Muscle layer of colon (tissue), 2 donors: ENCODE measurements around the gene AHDC1.
"Not testable (repeated sequence)": the region's sequence is repeated elsewhere in the genome, so short reads cannot be mapped to it uniquely, and the experiment has no call there.

ENCODE experiments used
- H3K27ac ChIP-seq: one replicate; pipeline ENCODE4 v1.7.0; 2013; ENCODE audit warnings: low read depth, mild to moderate bottlenecking, low read length, moderate library complexity
- H3K27me3 ChIP-seq, 2 donors: one replicate each; pipeline ENCODE4 v1.7.0; 2013; ENCODE audit warnings: low read length in 2 of 2, mild to moderate bottlenecking in 2 of 2; ENCODE audit not compliant: insufficient read depth in 2 of 2, control insufficient read depth in 1 of 2
- H3K36me3 ChIP-seq: one replicate; pipeline ENCODE4 v1.7.0; 2013; ENCODE audit warnings: mild to moderate bottlenecking, low read length; ENCODE audit not compliant: insufficient read depth
- H3K4me1 ChIP-seq: one replicate; pipeline ENCODE4 v1.7.0; 2013; ENCODE audit warnings: mild to moderate bottlenecking, low read length; ENCODE audit not compliant: insufficient read depth
- H3K4me3 ChIP-seq, 2 donors: one replicate each; pipeline ENCODE4 v1.7.0; 2013; ENCODE audit warnings: low read length in 2 of 2, low read depth in 1 of 2, mild to moderate bottlenecking in 1 of 2, moderate library complexity in 1 of 2
- H3K9ac ChIP-seq: one replicate; pipeline ENCODE4 v1.7.0; 2013; ENCODE audit warnings: low read length
- H3K9me3 ChIP-seq: one replicate; pipeline ENCODE4 v1.7.0; 2013; ENCODE audit warnings: mild to moderate bottlenecking, low read length
- donor health status: abdominal sarcoma.
- donor health status: Adenocarcinoma of cecum.

Gene AHDC1

DNA sequence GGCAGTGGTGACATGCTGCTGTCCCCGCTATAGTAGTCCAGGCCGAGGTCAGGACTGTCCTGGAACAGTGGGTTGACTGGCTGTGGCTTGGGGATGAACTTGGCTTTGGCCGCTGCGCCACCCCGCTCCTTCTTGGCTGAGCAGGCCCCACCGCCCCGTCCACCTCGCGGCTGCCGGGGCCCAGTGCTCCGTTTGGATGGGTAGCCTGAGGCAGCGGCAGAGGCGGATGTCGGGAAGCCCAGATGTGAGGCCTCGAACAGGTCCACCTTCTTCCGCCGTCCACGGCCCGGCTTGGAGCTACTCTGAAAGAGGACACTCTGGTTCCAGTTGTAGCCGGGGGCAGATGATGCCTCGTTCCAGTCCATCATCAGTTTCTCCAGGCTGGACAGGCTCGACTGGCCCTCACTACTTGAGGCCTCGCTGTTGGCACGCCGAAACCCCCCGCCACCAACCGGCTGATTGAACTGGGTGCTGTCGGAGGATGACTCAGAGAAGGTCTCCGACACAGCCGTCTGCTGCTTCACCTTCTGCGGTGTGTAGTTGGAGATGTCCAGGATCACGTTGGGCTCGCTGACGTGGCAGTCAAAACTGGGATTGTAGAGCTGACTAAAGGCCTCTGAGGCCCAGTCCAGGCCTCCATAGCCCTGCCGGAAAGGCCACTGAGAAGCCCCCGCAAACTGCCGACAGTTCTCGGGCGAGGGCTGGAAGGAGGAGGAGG is 55.6 kb downstream of the AHDC1 start:
- no peaks in the 10 kb centered on the region for H3K9me3 ChIP-seq
- H3K9ac ChIP-seq, result no peak overlapping the region
- H3K36me3 ChIP-seq, result peaks cover 27% of the 10 kb centered on the region
- H3K27ac ChIP-seq, result no peak overlapping the region
- peaks cover 41% of the 10 kb centered on the region for H3K4me1 ChIP-seq
- H3K4me3 ChIP-seq, result no peak overlapping the region
- H3K27me3 ChIP-seq, result no peaks in the 10 kb centered on the region

DNA sequence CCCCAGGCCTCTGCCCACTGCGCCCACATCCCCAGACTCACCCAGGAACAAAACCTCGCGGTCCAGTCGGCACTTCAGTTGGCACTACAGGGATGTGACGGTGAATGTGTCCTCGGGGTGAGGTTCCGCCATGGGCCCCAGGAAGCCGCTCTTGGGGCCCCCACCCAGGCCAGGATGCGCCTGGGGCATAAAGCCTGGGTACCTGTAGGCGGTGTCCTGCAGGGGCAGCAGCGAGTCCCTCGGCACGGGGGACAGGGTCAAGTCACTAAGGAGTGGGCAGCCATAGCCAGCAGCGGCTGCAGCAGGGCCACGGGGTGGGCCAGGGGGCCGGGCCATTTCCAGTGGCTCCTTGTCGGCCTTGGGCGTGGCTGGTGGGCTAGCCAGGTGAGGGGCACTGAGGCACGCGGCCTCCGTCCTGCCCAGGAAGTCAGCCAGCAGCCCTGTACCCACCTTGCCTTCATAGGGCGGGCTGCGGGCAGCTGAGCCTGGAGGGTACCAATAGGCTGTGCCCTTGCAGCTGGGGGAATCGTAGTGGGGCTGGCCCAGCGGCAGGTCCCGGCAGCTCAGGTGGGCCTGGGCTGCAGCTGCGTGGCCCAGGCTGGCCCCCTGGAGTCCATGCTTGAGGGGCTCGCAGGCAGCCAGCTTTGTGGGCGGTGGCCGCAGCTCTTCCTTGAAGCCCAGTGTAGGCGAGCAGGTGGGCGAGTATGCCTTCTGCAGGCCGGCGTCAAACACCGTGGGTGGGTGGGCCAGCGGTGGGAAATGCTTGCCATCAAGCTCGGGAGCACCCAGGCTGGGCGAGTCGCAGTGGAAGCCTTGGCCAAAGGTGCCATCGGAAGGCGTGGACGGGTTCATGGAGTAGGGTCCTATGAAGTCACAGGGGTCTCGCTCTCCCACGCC is 56.5 kb downstream of the AHDC1 start:
- peak overlapping the region; percentile 73 for H3K27ac ChIP-seq

GRCh38 chr1:27545876-27546275 is 58.1 kb downstream of the AHDC1 start:
- Histone ChIP-seq H3K27ac (peak overlapping the region; percentile 85), H3K27me3 (no peaks in the 10 kb centered on the region), H3K4me1 (peaks cover 61% of the 10 kb centered on the region), H3K9ac (peak overlapping the region; percentile 29), H3K4me3 (peak overlapping the region in 1 of 2 donors; percentile 25), H3K9me3 (no peaks in the 10 kb centered on the region), H3K36me3 (peaks cover 15% of the 10 kb centered on the region)

More for the DNA sequence above, 56.5 kb downstream of the AHDC1 start:
- H3K4me1 ChIP-seq, result peaks cover 50% of the 10 kb centered on the region
- H3K27me3 ChIP-seq, result no peaks in the 10 kb centered on the region
- H3K4me3 ChIP-seq, result no peak overlapping the region
- H3K36me3 ChIP-seq, result peaks cover 19% of the 10 kb centered on the region
- no peak overlapping the region for H3K9ac ChIP-seq
- H3K9me3 ChIP-seq, result no peaks in the 10 kb centered on the region

DNA sequence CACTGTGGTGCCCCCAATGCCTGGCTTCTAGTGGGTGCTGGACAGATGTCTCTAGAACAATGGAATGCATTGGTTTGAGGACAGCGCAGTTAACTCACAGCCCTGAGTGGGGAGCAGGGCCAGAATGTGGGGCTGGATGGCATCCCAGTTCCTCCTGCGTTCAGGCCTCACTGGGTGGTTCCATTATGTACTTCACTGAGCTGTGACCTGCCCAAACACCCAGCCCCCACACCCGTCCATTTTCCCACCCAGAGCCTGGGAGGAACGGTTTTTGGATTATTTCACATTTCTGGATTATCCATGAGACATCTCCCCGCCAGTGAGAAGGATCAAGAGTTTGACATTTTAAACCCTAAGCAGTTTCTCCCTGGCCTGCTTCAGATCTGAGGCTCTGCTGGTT is 58.7 kb downstream of the AHDC1 start:
- peaks cover 67% of the 10 kb centered on the region for H3K4me1 ChIP-seq
- H3K9ac ChIP-seq, result peak overlapping the region; percentile 29

GRCh38 chr1:27544834-27545233 is 59.1 kb downstream of the AHDC1 start:
- Histone ChIP-seq H3K9me3 (no peaks in the 10 kb centered on the region), H3K27ac (peak overlapping the region; percentile 85), H3K4me1 (peaks cover 71% of the 10 kb centered on the region), H3K9ac (no peak overlapping the region), H3K4me3 (no peak overlapping the region), H3K27me3 (no peaks in the 10 kb centered on the region), H3K36me3 (peaks cover 17% of the 10 kb centered on the region)

More for the DNA sequence above, 58.7 kb downstream of the AHDC1 start:
- no peaks in the 10 kb centered on the region for H3K27me3 ChIP-seq
- peak overlapping the region in 1 of 2 donors; percentile 25 for H3K4me3 ChIP-seq
- peak overlapping the region; percentile 85 for H3K27ac ChIP-seq
- peaks cover 15% of the 10 kb centered on the region for H3K36me3 ChIP-seq
- no peaks in the 10 kb centered on the region for H3K9me3 ChIP-seq

GRCh38 chr1:27543284-27543683 is 60.7 kb downstream of the AHDC1 start:
- Histone ChIP-seq H3K4me1 (peaks cover 80% of the 10 kb centered on the region), H3K9ac (no peak overlapping the region), H3K9me3 (no peaks in the 10 kb centered on the region), H3K27me3 (no peaks in the 10 kb centered on the region), H3K27ac (peak overlapping the region; percentile 85), H3K36me3 (peaks cover 19% of the 10 kb centered on the region), H3K4me3 (no peak overlapping the region)

DNA sequence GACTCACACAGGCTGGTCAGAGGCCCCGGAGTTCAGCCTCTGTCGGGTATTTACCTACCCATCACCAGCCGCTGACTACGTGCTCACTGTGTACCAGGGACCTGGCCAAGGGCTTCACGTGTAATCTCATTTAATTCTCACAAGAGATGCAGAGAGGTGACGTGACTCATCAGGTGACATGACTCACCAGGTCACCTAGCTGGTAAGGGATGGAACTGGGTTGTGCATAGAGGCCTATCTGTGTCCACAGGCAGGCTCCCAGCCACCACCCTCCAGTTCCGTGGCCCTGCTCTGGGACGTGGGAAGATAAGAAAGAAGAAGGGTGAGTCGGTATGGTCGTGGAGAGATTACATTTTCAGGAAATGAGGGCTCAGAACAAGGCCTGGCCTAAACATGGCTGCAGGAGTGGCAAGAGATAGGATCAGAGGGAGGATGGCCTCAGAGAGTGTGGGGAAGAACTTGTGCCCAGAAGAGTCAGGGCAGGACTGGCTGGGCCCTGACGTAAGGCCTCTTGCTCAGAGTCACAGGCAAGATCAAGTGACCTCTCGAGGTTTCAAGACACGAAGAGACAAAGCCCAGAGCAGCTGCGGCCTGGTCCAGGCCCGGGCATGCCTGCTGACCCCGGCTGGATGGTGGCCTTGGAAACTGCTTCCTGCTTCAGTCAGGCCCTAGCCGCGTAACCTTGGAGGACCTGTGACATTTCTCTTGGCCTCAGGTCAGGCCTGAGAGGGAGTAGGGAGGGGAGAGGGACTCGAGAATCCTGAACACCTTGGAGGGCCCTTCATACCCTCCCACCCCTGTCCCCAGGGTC is 61.3 kb downstream of the AHDC1 start:
- Histone ChIP-seq H3K27me3 (no peaks in the 10 kb centered on the region), H3K9me3 (no peaks in the 10 kb centered on the region), H3K4me1 (peaks cover 86% of the 10 kb centered on the region), H3K36me3 (peaks cover 19% of the 10 kb centered on the region), H3K27ac (peak overlapping the region; percentile 85), H3K4me3 (no peak overlapping the region), H3K9ac (no peak overlapping the region)

DNA sequence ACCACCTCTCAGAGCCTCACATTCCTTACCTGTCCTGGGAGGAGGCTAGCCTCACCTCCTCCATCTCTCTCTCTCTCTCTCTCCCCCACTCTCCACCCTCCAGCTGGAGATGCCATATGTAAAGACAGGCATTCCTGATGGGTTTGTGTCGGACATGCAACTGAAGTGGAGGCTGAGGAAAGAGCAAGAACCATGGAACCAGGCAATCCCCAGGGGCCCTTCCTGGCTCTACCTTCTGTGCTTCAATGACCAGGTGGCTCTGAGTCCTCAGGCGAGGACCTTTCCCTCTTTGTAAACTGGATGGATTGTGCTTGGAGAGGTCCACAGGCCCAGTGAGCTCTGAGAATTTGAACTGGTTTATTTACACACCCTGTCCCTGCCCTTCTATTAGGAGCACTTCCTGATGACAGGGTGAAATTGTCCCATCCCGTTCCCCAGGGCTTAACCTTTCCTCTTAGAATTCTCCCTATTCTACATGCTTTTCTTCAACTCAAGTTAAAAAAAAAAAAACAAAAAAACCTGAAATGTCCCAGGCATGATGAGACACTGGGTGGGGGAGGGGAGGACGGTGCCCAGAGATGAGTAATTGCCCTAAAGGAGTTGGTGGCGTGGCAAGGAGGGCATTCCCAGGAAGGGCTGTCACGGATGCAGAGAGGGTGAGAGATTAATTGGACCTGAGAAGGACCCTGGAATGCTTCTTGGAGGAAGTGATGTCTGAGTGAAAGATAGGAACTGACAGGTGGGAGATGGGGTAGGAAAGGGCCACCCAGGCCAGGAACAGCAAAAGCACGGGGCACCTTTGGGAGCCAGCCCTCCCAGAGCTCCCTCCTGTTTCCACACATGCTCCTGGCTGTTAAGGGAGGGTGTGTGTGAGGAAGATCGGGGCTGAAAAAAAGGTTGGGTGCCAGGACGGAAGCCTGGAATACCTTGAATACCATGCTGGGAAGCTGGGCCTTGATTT is 63.8 kb downstream of the AHDC1 start:
- Histone ChIP-seq H3K27me3 (no peaks in the 10 kb centered on the region), H3K9me3 (no peaks in the 10 kb centered on the region), H3K4me1 (peaks cover 89% of the 10 kb centered on the region), H3K4me3 (no peak overlapping the region), H3K9ac (peak overlapping the region; percentile 1), H3K27ac (peak overlapping the region; percentile 40), H3K36me3 (peaks cover 4% of the 10 kb centered on the region)

GRCh38 chr1:27538793-27539192 is 65.2 kb downstream of the AHDC1 start:
- Histone ChIP-seq H3K27ac (no peak overlapping the region), H3K27me3 (no peaks in the 10 kb centered on the region), H3K4me3 (no peak overlapping the region), H3K36me3 (peaks cover 12% of the 10 kb centered on the region), H3K9ac (no peak overlapping the region), H3K9me3 (no peaks in the 10 kb centered on the region), H3K4me1 (peaks cover 80% of the 10 kb centered on the region)

- H3K36me3 ChIP-seq, result peaks cover 17% of the 10 kb centered on the region
- not testable (repeated sequence) for H3K4me3 ChIP-seq, H3K9me3 ChIP-seq, H3K27ac ChIP-seq, H3K9ac ChIP-seq, H3K27me3 ChIP-seq
- peaks cover 75% of the 10 kb centered on the region for H3K4me1 ChIP-seq
Measured at GRCh38 chr1:27538305-27538676, 65.7 kb downstream of the AHDC1 start.
